ENCODE measurements around the gene GPS2.

DNA sequence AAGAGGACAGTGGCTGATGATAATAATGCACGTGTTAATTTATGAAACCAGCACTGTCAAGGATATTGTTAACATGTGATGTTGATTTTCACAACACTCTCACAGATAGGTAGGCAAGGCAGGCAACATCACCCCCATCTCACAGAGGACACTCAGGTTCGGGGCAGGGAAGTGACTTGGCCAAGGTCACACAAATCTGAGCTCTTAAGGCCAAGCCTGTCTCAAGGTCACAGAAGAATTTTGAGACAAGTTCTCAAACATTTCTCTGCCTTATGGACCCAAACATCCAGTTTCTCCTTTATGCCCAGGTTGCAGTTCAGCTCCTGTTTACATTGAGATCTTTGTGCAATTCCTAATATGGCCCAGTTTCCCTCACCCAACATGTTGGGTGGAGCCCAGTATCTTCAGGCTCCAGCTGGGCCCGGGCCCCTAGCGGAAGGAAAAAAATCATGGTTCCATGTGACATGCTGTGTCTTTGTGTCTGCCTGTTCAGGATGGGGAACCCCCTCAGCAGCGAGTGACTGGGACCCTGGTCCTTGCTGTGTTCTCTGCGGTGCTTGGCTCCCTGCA, 32.3 kb downstream of the GPS2 start:
- TF ChIP-seq, protein P1, sequence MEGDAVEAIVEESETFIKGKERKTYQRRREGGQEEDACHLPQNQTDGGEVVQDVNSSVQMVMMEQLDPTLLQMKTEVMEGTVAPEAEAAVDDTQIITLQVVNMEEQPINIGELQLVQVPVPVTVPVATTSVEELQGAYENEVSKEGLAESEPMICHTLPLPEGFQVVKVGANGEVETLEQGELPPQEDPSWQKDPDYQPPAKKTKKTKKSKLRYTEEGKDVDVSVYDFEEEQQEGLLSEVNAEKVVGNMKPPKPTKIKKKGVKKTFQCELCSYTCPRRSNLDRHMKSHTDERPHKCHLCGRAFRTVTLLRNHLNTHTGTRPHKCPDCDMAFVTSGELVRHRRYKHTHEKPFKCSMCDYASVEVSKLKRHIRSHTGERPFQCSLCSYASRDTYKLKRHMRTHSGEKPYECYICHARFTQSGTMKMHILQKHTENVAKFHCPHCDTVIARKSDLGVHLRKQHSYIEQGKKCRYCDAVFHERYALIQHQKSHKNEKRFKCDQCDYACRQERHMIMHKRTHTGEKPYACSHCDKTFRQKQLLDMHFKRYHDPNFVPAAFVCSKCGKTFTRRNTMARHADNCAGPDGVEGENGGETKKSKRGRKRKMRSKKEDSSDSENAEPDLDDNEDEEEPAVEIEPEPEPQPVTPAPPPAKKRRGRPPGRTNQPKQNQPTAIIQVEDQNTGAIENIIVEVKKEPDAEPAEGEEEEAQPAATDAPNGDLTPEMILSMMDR (IDR thresholded peaks at IDR 0.05) = peak in 3 of 5 experiments; percentile 7 to 48 (median 33)
- TF ChIP-seq POLR2A (IDR thresholded peaks at IDR 0.05) (no peak), EP300 (IDR thresholded peaks at IDR 0.05; ENCODE audit: low read depth) (no peak)
